K562 (cell line): Measurements from ENCODE around the gene SCGB1D1. TPM values are rescaled to one million over a fixed set of nuclear protein-coding genes. Genes with fewer than 3 reads are reported as not detected.

Source experiments
- ATAC-seq: fragments of 200-7000 bp; cut with Tn5 transposase; 3 replicates; pipeline ENCODE4 v1.9.1; 2020; ENCODE audit warnings: moderate library complexity
- BruUV-seq: library from RNA; stranded (reverse); fragments of 400-500 nt; replicated peaks from 2 replicates; lab custom pipeline; 2021; lab: Mats Ljungman, UMichigan
- CTCF ChIA-PET: fragments of 300-600 bp; formaldehyde crosslinking; extraction: SDS; loops from one replicate; lab custom pipeline; 2021; ENCODE audit warnings: low intra/inter-chr PET ratio; lab: Yijun Ruan, JAX
- POLR2A ChIA-PET: fragments of 300-600, 350-650 bp; sonication (Branson Sonifier 250); formaldehyde crosslinking; extraction: SDS; loops from one replicate; lab custom pipeline; 2021; ENCODE audit warnings: antibody characterized with exemption, inconsistent platforms; lab: Yijun Ruan, JAX
- DNase-seq, 4 experiments: peaks; one replicate each; pipeline versions ENCODE4 v3.0.0 to v3.0.0-alpha.2; 2011 to 2018; ENCODE audit warnings: low spot score in 3 of 4, mixed read lengths in 3 of 4; ENCODE audit errors: extremely low read depth in 1 of 4
- FAIRE-seq: peaks from 2 replicates; lab custom pipeline; 2011; peaks lifted over from hg19 to GRCh38; lab: Jason Lieb, UNC
- H2AFZ ChIP-seq: 2 replicates; pipeline ENCODE4 v1.6.0; 2011; ENCODE audit warnings: low read depth, low read length, control low read depth, inconsistent platforms
- H3K27ac ChIP-seq: fragments of 200-600 bp; 3 replicates; pipeline ENCODE4 v1.8.0; 2011; ENCODE audit warnings: low read depth, mild to moderate bottlenecking, control low read depth, inconsistent platforms, low read length, moderate library complexity, mixed read lengths; ENCODE audit errors: extremely low read depth
- H3K27me3 ChIP-seq, 2 experiments: fragments of 300-600 bp in 1 of 2; 2 replicates in 1 of 2; 3 replicates in 1 of 2; pipeline versions ENCODE4 v1.6.0 to v1.8.0; 2011; ENCODE audit warnings: inconsistent platforms in 2 of 2, low read length in 2 of 2, mild to moderate bottlenecking in 1 of 2, mixed read lengths in 1 of 2, moderate library complexity in 1 of 2; ENCODE audit not compliant: control insufficient read depth in 2 of 2, insufficient read depth in 2 of 2
- H3K36me3 ChIP-seq: fragments of 300-600 bp; 3 replicates; pipeline ENCODE4 v1.8.0; 2011; ENCODE audit warnings: mild to moderate bottlenecking, low read length, inconsistent platforms; ENCODE audit not compliant: control insufficient read depth, insufficient read depth
- H3K4me1 ChIP-seq, 2 experiments: fragments of 200-600 bp in 1 of 2; replicated peaks in 1 of 2; 2 replicates in 1 of 2; 3 replicates in 1 of 2; pipeline versions ENCODE4 v1.5.1 to v1.8.0; 2011; ENCODE audit warnings: inconsistent platforms in 2 of 2, low read length in 2 of 2, mild to moderate bottlenecking in 1 of 2, mixed read lengths in 1 of 2, moderate library complexity in 1 of 2; ENCODE audit not compliant: control insufficient read depth in 2 of 2, insufficient read depth in 2 of 2
- H3K4me2 ChIP-seq: 2 replicates; pipeline ENCODE4 v1.6.1; 2011; ENCODE audit warnings: low read length, control low read depth, inconsistent platforms, mixed read lengths; ENCODE audit not compliant: insufficient read depth
- H3K4me3 ChIP-seq: fragments of 200-600 bp; sonication (generic), shearing (Covaris generic); 2 replicates; pipeline ENCODE4 v1.5.1; 2016; ENCODE audit warnings: control low read depth, inconsistent platforms
- H3K79me2 ChIP-seq: fragments of 200-600 bp; 3 replicates; pipeline ENCODE4 v1.8.0; 2011; ENCODE audit warnings: low read length, inconsistent platforms; ENCODE audit not compliant: control insufficient read depth, insufficient read depth
- H3K9ac ChIP-seq, 2 experiments: 2 replicates each; pipeline versions ENCODE4 v1.6.0 to v1.6.1; 2011; ENCODE audit warnings: low read depth in 2 of 2, low read length in 2 of 2, control low read depth in 1 of 2, inconsistent platforms in 1 of 2, mild to moderate bottlenecking in 1 of 2, mixed read lengths in 1 of 2; ENCODE audit not compliant: insufficient read depth in 1 of 2
- H3K9me1 ChIP-seq: one replicate; pipeline ENCODE4 v1.6.0; 2011; ENCODE audit warnings: inconsistent platforms, mild to moderate bottlenecking, low read length, moderate library complexity; ENCODE audit not compliant: control insufficient read depth, insufficient read depth
- H3K9me3 ChIP-seq: replicated peaks from 2 replicates; pipeline ENCODE4 v1.5.1; 2011; ENCODE audit warnings: low read depth, low read length, inconsistent platforms; ENCODE audit not compliant: control insufficient read depth, insufficient read depth
- H4K20me1 ChIP-seq: replicated peaks from 2 replicates; pipeline ENCODE4 v1.6.1; 2011; ENCODE audit warnings: low read length, inconsistent platforms, mixed read lengths; ENCODE audit not compliant: control insufficient read depth, insufficient read depth
- AFF4 ChIP-seq: sonication (generic); formaldehyde crosslinking; IDR thresholded peaks from 2 replicates; pipeline ENCODE4 v1.8.0; 2023; ENCODE audit warnings: mild to moderate bottlenecking, missing genetic modification reagents
- CTCFL ChIP-seq: IDR thresholded peaks from 2 replicates; pipeline ENCODE4 v1.6.1; 2011; ENCODE audit warnings: borderline replicate concordance, low read depth, mild to moderate bottlenecking, moderate library complexity, low read length; ENCODE audit not compliant: insufficient read depth, poor library complexity, severe bottlenecking
- MEF2A ChIP-seq: IDR thresholded peaks from 2 replicates; pipeline ENCODE4 v1.6.1; 2011; ENCODE audit warnings: low read depth, mild to moderate bottlenecking, low read length, moderate library complexity; ENCODE audit not compliant: control insufficient read depth
- MNT ChIP-seq, 2 experiments: fragments of 450-650 bp; conservative IDR thresholded peaks; 2 replicates each; pipeline ENCODE4 v1.6.1; 2017; ENCODE audit warnings: mild to moderate bottlenecking in 2 of 2, moderate library complexity in 2 of 2
- POLR2A ChIP-seq: fragments of 450-650 bp; conservative IDR thresholded peaks from 2 replicates; pipeline ENCODE4 v1.6.1; 2016
- TCFL5 ChIP-seq: fragments of 250-450 bp; sonication (Bioruptor Pico); conservative IDR thresholded peaks from 2 replicates; pipeline ENCODE4 v1.6.1; 2021; ENCODE audit warnings: mild to moderate bottlenecking, moderate library complexity, matching md5 sums
- WGBS: fragments of 100-300 bp; shearing (Covaris generic); methylation state at CpG from one replicate; pipeline ENCODE4 v1.1.6; 2016; ENCODE audit warnings: low coverage, mixed read lengths; ENCODE audit not compliant: insufficient coverage; ENCODE audit errors: missing lambda C conversion rate; 5-methylcytosine and 5-hydroxymethylcytosine counted together
- in situ Hi-C: fragments of 300-500 bp; cut with MboI; formaldehyde crosslinking; loops from 4 replicates; pipeline ENCODE4 v1.15.0; 2018; ENCODE audit warnings: inconsistent platforms, mixed read lengths
- intact Hi-C: fragments of 100-400 bp; cut with micrococcal nuclease; formaldehyde crosslinking; loops from 2 replicates; pipeline ENCODE4 v1.14.2; 2022
- polyA plus RNA-seq, 8 experiments: library from polyadenylated mRNA; depleted of rRNA in 4 of 8; stranded (reverse) in 5 of 8; unstranded in 3 of 8; fragments of >200 nt; fragmentation: Nextera tagmentation in 2 of 8; fragmentation: Illumina TruSeq in 1 of 8; extraction: Ambion mirVana in 2 of 8; extraction: Trizol in 1 of 8; gene quantifications; 2 replicates each; pipeline versions ENCODE4 v1.2.1 to v1.2.3, GENCODE V29; 2011 to 2014; ENCODE audit warnings: inconsistent platforms in 1 of 8, missing spikeins in 1 of 8
- total RNA-seq, 7 experiments: library from RNA; depleted of rRNA in 6 of 7; stranded (reverse); fragments of >200 nt in 6 of 7; fragmentation: Illumina TruSeq in 2 of 7; extraction: Trizol in 2 of 7; gene quantifications; 2 replicates each; pipeline versions ENCODE4 v1.2.1 to v1.2.3, GENCODE V29; 2011 to 2021; ENCODE audit warnings: low replicate concordance in 1 of 7

SCGB1D1 gene
- total and polyA plus RNA-seq, 9 of the 15 experiments (the other 6 are each of a cell fraction or from before 2014, with no cell fraction given), result not detected

- ATAC-seq (no peak), DNase-seq (no peak)
- ChIA-PET CTCF (no interaction called here), POLR2A (interaction anchor here (0.9 to 1.6 kb wide), 2 partner anchors 8 to 147 kb away, joined by 3 to 5 read pairs; partner anchors contain the start of gene SCGB1D4)
- 96% methylated on average over 9 of the region's 9 CpGs for WGBS
- H4K20me1 ChIP-seq, result no peaks in the 10 kb centered on the region; the same call in 1 of the 2 replicates
- no peaks in the 10 kb centered on the region for H3K4me1 ChIP-seq
- no peak overlapping the region for H3K4me3 ChIP-seq
- intact Hi-C loops, result no loop called here
- no peaks in the 10 kb centered on the region for H3K79me2 ChIP-seq
- H3K9me3 ChIP-seq, result no peaks in the 10 kb centered on the region
- no peak overlapping the region for H3K4me2 ChIP-seq
- H3K9ac ChIP-seq, result no peak overlapping the region
- H3K27ac ChIP-seq, result no peak overlapping the region
- no peak overlapping the region for H2AFZ ChIP-seq
- no TSS peak for BruUV-seq
- no peak for TF ChIP-seq MEF2A
- no peak for TF ChIP-seq MNT (conservative IDR thresholded peaks at IDR 0.05)
- no peak for TF ChIP-seq AFF4 (CRISPR knock-in tag)
- no peak for TF ChIP-seq POLR2A
- TF ChIP-seq TCFL5 (CRISPR knock-in tag), result no peak
- no peak for TF ChIP-seq CTCFL
- TF ChIP-seq, all 486 proteins: peak for 0
- H3K9me1 ChIP-seq, result no peaks in the 10 kb centered on the region
- H3K27me3 ChIP-seq, result no peaks in the 10 kb centered on the region
- no peak for FAIRE-seq
- in situ Hi-C loops, result no loop called here
- H3K36me3 ChIP-seq, result peaks cover 65% of the 10 kb centered on the region; the same call in 2 of the 3 replicates
These were observed 38.3 kb upstream of the SCGB1D1 start for GRCh38 chr11:62151737-62152102.
